SKM-1 treated with dmso at 0.1 percent for 144 hours (cell line): ENCODE data around the gene LYPLA2.
"Not testable (repeated sequence)": the region's sequence is repeated elsewhere in the genome, so short reads cannot be mapped to it uniquely, and the experiment has no call there.

Experiments used
- DNase-seq: peaks from one replicate; lab custom pipeline; 2025; ENCODE audit not compliant: unreplicated experiment; lab: John Stamatoyannopoulos, UW

Gene LYPLA2

GRCh38 chr1:23825762-23826522 lies 35.0 kb downstream of the LYPLA2 start:
- DNase-seq, result no peak

DNA sequence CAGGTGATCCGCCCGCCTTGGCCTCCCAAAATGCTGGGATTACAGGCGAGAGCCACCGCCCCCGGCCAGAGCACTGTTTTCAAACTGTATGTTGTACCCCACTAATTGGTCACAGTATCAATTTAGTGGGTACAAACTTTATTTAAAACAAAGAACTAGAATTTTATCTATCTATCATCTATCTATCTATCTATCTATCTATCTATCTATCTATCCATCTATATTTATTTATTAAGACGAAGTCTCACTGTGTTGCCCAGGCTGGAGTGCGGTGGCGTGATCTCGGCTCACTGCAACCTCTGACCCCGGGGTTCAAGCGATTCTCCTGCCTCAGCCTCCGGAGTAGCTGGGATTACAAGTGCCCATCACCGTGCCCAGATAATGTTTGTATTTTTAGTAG lies 35.6 kb downstream of the LYPLA2 start:
- not testable (repeated sequence) for DNase-seq

- no peak for DNase-seq
Observed at GRCh38 chr1:23827717-23828116, 36.8 kb downstream of the LYPLA2 start.

GRCh38 chr1:23834156-23834555 lies 43.2 kb downstream of the LYPLA2 start:
- DNase-seq, result not testable (repeated sequence)

DNA sequence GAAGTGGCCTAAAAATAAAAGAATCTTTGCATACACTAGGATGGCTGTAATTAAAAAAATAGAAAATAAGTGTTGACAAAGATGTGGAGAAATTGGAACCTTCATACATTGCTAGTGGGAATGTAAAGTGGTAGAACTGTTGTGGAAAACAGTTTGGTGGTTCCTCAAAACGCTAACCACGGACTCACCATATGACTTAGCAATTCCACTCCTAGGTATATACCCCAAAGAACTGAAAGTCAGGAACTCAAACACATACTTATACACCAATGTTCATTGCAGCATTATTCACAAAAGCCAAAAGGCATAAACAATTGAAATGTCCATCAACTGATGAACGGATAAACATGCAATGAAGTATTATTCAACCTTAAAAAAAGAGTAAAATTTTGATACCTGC lies 45.1 kb downstream of the LYPLA2 start:
- DNase-seq, result peak; percentile 19

DNA sequence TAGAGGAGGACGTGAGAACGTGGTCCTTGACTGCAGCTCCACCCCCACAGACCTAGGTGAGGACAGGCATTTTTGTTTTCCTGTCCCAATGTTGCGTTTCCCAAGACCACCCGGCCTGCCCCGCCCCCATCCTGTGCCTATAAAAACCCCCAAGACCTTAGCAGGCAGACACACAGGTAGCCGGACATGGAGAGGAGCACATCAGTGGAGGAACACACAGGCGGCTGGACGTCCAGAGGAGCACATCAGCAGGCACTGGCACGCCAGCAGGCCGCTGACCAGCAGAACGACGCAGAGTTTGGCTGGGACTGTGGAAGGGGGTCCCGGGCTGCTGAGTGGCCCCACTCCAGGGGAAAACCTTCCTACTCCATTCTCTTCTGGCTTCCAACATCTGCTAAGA lies 47.0 kb downstream of the LYPLA2 start:
- no peak for DNase-seq

GRCh38 chr1:23838401-23838866 lies 47.5 kb downstream of the LYPLA2 start:
- DNase-seq, result peak; percentile 45

GRCh38 chr1:23843644-23844043 lies 52.7 kb downstream of the LYPLA2 start:
- no peak for DNase-seq
